ENCODE data around the gene PHOSPHO1. TPM values are rescaled to one million over a fixed set of nuclear protein-coding genes. Genes with fewer than 3 reads are reported as not detected.
A peak's percentile ranks its signal among the peaks of the same experiment; 100 is the strongest.

PHOSPHO1 gene
- total RNA-seq, 1 donor, result 0.09 TPM

DNA sequence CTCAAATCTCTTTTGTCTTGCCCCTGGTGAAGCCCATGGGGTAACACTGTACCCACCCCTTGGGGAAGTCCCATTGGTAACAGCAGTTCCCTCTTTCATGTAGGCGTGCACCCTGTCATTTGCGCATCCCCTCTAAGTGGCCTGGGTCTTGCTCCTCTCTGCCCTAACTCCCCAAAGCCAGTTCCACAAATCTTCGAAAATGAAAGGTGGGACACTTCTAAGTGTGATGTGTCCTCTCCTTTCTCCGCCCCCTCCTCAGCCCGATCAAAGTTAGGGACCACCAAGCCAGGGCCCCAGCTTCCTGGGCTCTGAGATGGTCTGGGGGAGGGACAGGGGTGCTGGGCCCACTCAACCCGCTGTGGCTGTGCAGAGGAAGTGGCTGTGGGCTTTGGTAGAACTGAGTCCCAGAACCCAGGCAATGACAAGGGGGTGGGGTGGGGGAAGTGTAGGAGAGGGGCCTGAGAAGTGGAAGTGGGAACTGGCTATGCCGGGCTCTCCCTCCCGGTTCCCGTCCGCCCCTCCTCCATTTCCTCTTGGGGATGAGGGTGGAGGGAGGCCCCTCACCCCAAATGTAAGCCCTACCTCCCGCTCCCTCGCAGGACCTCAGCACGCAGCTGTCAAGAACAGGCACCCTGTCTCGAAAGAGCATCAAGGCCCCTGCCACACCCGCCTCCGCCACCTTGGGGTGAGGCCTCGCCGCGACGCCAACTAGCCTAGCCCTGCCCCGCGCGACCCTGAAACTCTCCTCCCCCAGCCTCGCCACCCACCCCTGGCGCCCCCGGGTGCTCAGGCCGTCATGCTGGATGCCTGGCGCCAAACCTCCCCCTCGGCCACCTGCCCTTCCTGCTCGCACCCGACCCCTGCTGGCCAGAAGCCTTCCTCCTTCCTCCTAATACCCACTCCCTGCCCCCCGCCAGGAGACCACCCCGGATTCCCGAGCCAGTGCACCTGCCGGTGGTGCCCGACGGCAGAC lies 11.4 kb downstream of the PHOSPHO1 start:
- H3K4me3 ChIP-seq (ENCODE audit: low read depth, low read length), result no peak overlapping the region
- TF ChIP-seq, protein P1, sequence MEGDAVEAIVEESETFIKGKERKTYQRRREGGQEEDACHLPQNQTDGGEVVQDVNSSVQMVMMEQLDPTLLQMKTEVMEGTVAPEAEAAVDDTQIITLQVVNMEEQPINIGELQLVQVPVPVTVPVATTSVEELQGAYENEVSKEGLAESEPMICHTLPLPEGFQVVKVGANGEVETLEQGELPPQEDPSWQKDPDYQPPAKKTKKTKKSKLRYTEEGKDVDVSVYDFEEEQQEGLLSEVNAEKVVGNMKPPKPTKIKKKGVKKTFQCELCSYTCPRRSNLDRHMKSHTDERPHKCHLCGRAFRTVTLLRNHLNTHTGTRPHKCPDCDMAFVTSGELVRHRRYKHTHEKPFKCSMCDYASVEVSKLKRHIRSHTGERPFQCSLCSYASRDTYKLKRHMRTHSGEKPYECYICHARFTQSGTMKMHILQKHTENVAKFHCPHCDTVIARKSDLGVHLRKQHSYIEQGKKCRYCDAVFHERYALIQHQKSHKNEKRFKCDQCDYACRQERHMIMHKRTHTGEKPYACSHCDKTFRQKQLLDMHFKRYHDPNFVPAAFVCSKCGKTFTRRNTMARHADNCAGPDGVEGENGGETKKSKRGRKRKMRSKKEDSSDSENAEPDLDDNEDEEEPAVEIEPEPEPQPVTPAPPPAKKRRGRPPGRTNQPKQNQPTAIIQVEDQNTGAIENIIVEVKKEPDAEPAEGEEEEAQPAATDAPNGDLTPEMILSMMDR (IDR thresholded peaks at IDR 0.05; ENCODE audit: insufficient read depth, low read length), result peak; percentile 12
- DNase-seq (ENCODE audit: low read depth), result no peak

DNA sequence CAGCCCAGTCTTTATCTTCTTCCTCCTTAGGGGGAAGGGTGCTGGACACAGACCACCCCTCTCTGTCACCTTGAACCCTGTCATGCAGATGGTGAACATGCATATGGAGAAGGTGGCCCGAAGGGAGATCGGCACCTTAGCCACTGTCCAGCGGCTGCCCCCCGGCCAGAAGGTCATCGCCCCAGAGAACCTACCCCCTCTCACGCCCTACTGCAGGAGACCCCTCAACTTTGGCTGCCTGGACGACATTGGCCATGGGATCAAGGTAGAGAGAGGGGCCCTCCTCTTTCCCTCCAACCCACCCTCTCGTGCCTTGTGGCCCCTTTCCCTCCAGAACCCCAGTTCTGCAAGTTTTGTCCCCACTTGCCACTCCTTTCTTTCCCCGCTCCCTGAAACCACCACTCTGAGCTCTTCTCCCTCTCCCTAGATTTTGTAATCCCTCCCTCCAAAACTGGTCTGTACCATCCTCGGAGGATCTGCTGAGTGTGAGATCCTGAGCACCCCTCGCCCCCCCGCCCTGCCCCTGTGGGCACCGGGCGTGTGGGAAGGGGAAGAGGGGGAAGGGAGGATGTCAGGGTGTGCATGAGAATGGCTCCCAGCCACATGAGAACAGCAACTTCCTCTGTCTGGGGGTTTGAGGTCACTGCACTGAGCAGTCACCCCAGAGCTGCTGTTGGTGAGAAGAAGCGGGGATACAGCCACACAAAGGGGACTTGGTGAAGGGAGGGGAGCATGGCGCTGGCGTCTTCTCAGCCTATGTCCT lies 12.8 kb downstream of the PHOSPHO1 start:
- DNase-seq (ENCODE audit: low read depth), result no peak
- TF ChIP-seq, protein P1 (IDR thresholded peaks at IDR 0.05; ENCODE audit: insufficient read depth, low read length), result no peak
- no peak overlapping the region for H3K4me3 ChIP-seq (ENCODE audit: low read depth, low read length)

DNA sequence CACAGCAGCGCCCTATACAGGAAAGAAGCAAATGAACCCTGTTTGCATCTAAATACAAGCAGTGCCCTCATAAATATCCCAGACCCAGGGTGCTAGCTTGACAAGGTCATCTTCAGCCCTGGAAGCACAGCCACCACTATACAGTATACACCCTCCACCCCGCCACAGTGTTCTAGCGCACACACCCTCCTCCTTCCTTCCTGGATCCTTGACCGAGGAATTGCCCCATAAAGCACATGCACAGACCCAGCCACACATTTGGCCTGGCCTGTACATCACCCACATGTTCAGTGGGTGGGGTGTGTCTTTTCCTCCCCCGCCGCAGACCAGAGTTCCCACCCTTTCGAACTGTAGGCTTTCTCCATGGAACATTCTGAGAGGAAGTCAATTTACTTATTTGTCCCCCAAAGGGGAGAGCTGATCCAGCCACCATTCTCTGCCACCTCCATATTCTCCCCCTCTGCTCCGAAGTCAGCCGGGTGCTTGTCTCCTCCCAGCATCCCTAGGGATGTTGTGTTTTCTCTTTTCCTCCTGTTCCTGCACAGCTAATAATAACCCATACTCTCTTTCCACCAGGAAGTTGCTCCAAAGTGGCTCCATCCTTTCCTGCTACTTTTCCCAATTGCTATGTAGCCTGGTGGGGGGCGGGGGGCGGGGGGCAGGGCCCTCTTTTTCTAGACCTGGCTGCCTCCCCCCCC lies 13.5 kb downstream of the PHOSPHO1 start:
- TF ChIP-seq, protein P1 (IDR thresholded peaks at IDR 0.05; ENCODE audit: insufficient read depth, low read length), result no peak
- no peak overlapping the region for H3K4me3 ChIP-seq (ENCODE audit: low read depth, low read length)
- DNase-seq (ENCODE audit: low read depth), result no peak

DNA sequence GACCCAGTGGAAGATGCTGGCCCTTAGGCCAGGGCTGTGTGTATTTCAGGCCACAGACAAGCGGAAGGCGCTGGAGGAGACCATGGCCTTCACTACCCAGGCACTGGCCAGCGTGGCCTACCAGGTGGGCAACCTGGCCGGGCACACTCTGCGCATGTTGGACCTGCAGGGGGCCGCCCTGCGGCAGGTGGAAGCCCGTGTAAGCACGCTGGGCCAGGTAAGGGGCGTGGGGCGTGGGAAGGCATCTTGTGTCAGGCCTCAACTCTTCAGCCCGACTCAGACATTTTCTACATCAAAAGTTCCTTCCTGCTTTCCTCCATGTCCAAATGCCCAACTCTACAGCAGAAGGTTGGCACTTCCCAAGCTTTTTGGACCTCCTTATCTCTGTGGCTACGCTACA lies 14.1 kb downstream of the PHOSPHO1 start:
- TF ChIP-seq, protein P1 (IDR thresholded peaks at IDR 0.05; ENCODE audit: insufficient read depth, low read length), result no peak
- no peak overlapping the region for H3K4me3 ChIP-seq (ENCODE audit: low read depth, low read length)
- no peak for DNase-seq (ENCODE audit: low read depth)

DNA sequence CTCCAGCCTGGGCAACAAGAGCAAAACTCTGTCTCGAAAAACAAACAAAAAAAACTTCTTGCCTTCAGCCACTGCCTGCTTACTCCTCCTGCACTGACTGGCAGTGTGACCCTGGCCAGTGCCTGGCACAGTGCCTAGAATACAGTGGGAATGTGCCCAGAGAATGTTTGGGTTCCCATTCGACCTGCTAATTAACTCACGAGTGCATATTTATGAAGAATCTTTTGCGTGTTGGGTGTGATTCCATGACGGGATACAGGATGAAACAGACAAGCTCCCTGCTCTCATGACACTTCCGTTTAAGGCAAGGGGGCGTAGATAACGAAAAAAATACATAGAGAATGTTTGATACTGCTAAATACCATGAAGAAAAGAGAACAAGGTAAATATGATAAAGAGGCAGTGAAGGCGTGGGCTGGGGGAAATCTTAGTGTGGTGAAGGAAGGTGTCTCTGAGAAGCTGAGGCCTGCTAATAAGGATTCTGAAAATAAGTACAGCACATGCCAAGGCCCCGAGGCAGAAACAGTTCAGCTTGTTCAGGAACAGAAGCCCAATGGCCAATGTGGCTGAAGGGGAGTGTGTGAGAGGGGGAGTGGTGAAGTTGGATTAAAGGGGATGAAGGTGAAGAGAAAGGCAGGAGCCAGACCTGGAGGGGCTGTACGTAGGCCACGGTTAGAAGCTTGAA lies 15.8 kb downstream of the PHOSPHO1 start:
- TF ChIP-seq, protein P1 (IDR thresholded peaks at IDR 0.05; ENCODE audit: insufficient read depth, low read length), result no peak
- H3K4me3 ChIP-seq (ENCODE audit: low read depth, low read length), result no peak overlapping the region
- no peak for DNase-seq (ENCODE audit: low read depth)

DNA sequence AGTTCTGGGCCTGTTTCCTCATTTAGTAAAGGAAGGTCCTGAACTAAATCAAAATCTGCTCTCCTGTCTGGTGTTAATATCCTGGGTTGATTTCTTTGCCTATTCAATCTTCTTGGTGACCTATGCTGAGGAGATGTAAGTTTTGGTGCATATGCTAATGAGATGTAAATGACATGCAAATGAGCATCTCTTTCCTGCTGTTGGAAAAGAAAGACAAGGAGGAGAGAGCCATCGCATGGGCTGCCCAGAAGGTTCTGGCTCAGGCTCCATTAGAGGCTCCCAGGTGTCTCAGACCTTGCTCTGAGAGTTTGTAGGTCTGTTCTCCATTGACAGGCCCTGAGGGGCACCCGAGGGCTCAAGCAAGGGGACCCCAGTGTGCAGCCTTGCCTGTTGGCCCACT lies 16.7 kb downstream of the PHOSPHO1 start:
- TF ChIP-seq, protein P1 (IDR thresholded peaks at IDR 0.05; ENCODE audit: insufficient read depth, low read length), result no peak
- DNase-seq (ENCODE audit: low read depth), result no peak
- H3K4me3 ChIP-seq (ENCODE audit: low read depth, low read length), result no peak overlapping the region
